Smooth muscle cell of trachea (primary cell): Measurements from ENCODE around the gene GLE1. TPM values are rescaled to one million over a fixed set of nuclear protein-coding genes. Genes with fewer than 3 reads are reported as not detected.

ENCODE experiments used
- total RNA-seq: library from RNA; depleted of rRNA; stranded (reverse); fragments of >200 nt; gene quantifications from 2 replicates; pipeline ENCODE4 v1.2.1, GENCODE V29; 2014

The GLE1 gene, protein sequence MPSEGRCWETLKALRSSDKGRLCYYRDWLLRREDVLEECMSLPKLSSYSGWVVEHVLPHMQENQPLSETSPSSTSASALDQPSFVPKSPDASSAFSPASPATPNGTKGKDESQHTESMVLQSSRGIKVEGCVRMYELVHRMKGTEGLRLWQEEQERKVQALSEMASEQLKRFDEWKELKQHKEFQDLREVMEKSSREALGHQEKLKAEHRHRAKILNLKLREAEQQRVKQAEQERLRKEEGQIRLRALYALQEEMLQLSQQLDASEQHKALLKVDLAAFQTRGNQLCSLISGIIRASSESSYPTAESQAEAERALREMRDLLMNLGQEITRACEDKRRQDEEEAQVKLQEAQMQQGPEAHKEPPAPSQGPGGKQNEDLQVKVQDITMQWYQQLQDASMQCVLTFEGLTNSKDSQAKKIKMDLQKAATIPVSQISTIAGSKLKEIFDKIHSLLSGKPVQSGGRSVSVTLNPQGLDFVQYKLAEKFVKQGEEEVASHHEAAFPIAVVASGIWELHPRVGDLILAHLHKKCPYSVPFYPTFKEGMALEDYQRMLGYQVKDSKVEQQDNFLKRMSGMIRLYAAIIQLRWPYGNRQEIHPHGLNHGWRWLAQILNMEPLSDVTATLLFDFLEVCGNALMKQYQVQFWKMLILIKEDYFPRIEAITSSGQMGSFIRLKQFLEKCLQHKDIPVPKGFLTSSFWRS
- total RNA-seq: 26.8 and 28.4 TPM in 2 replicates

DNA sequence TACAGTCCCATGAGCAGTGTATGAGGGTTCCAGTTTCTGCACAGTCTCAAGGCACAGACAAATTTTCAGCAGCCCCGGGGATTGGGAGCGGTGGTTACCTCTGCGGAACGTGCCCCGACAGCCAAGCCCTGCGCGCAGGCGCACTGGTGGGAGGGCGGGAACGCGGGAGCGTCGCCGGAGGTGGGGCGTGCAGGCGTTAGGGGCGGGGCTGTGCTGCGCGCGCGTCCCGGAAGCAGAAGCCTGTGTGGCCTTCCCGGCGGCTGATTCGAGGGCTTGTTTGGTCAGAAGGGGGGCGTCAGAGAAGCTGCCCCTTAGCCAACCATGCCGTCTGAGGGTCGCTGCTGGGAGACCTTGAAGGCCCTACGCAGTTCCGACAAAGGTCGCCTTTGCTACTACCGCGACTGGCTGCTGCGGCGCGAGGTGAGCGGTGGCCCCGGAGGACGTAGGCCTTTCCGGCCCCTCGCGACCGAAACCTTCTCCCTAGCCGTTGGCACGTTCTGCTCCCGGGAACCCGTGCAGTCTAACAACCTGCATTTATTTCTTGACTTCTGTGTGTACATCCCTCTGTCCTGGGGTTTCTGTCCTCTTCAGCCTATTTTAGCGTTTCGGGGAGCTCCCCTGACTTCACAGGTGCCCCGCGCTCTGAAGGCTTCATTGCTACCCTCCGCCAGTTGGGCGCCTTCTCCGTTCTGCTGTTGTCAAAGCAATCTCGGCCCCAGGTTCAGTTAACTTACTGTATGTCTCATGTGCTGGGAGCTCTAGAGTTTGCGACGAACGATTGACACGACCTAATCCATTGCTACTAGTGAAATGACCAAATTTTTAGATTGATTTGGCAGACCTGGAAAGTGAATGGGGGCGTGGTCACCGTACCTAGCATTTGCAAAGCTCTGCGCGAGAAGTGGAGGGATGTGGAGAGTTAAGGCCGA is at the start of gene GLE1:
GLE1 (plus strand) TSS at position 235 of the 929 bp plus-strand sequence; CDS start at position 322, 87 bp downstream.

DNA sequence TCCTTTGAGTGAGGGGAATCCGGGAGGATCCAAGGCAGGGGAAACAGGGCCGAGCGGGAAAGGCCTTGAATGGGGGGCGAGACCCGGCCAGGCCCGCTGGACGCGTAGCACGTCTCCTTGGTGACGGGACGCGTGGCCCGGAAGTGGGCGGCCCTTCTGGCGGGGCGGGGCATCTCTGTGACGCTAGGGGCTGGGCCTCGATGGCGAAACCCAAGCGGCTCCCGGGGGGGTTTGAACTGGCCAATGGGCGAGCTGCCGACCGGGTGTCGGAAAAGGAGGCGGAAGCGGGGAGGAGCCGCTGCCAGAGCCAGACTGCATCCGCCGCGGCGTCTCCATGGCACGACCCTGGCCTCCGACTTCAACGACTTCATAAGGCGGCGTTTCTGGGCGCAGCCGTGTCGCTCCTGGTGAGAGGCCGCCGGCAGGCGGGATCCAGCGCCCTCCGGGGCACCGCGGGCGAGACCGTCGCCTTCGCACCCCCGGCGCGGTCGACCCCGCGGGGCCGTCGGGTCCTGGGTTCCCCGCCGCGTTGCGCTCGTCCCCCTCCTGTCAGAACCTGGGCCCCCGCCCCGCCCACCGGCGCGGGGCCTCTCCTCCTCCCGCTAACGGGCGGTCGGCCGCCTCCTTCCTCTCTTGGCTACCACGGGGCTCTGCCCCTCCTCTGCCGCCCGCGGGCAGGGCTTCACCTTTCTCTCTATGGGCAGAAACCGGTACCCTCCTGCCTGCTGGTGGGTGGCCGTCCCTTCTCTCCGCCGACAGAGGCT is 48.5 kb upstream of the GLE1 start, which contains the start of gene ODF2:
ODF2 (plus strand) TSS at position 158 of the 764 bp plus-strand sequence; CDS start at position 244, 86 bp downstream.

DNA sequence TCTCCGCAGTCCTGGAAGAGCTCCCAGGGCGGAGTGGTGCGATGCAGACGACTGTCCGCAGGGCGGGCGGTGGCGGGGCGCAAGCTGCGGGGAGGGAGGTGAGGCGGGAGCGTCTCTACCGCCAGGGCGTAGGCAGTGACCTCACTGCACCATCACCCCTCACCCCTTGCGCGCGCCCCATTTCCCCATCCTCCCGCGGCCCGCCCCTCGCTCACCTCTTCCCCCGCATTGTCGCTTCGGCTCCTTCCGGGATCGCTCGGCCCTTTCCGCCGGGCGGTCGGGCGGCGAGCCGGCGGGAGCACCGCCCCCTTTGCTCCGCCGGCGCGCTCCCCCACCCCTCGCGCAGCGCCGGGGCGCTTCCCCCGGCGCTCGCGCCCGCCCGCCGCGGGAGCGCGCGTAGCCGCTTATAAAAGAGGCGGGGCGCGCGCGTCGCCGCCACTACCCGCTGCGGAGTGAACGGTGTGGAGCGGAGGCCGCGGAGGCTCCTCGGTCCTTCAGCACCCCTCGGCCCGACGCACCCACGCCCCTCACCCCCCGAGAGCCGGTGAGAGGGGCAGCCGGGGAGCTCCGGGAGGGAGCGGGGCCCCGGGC is 47.7 kb downstream of the GLE1 start, which contains the start of gene SPTAN1:
SPTAN1 (plus strand) TSS at position 435 of the 591 bp plus-strand sequence. CDS start 14,154 bp downstream, outside the sequence.

Other genes starting within 250 kb of the GLE1 start
- 114 and 127 TPM in 2 replicates for gene GOLGA2, start 228.7 kb upstream of the GLE1 start, total RNA-seq
- gene SWI5, start 228.4 kb upstream of the GLE1 start, total RNA-seq: 44.3 and 46.5 TPM in 2 replicates
- 13.7 and 19.5 TPM in 2 replicates for gene TRUB2, start 182.3 kb upstream of the GLE1 start, total RNA-seq
- gene COQ4, start 181.9 kb upstream of the GLE1 start, total RNA-seq: 17.0 and 23.1 TPM in 2 replicates
- 10.6 and 18.9 TPM in 2 replicates for gene SLC27A4, start 164.2 kb upstream of the GLE1 start, total RNA-seq
- gene URM1, start 133.3 kb upstream of the GLE1 start, total RNA-seq: 32.7 and 36.7 TPM in 2 replicates
- 86.8 and 179 TPM in 2 replicates for gene CERCAM, start 83.9 kb upstream of the GLE1 start, total RNA-seq
- gene ODF2, start 48.7 kb upstream of the GLE1 start, total RNA-seq: 19.8 and 36.5 TPM in 2 replicates
- 381 and 452 TPM in 2 replicates for gene SPTAN1, start 47.9 kb downstream of the GLE1 start, total RNA-seq
- gene DYNC2I2, start 152.1 kb downstream of the GLE1 start, total RNA-seq: 52.9 and 79.4 TPM in 2 replicates
- gene SET, start 184.5 kb downstream of the GLE1 start, total RNA-seq: 305 and 552 TPM in 2 replicates
- gene PKN3, start 197.8 kb downstream of the GLE1 start, total RNA-seq: 1.9 and 2.3 TPM in 2 replicates
- 44.8 and 51.5 TPM in 2 replicates for gene ZDHHC12, start 219.4 kb downstream of the GLE1 start, total RNA-seq